NCI-H446 (cell line): ENCODE results near the gene SLC25A6.
"Not testable (repeated sequence)": the region's sequence is repeated elsewhere in the genome, so short reads cannot be mapped to it uniquely, and the experiment has no call there.

Experiments
- DNase-seq, 2 experiments: peaks; one replicate each; lab custom pipeline; 2025; lab: John Stamatoyannopoulos, UW

SLC25A6 gene

DNA sequence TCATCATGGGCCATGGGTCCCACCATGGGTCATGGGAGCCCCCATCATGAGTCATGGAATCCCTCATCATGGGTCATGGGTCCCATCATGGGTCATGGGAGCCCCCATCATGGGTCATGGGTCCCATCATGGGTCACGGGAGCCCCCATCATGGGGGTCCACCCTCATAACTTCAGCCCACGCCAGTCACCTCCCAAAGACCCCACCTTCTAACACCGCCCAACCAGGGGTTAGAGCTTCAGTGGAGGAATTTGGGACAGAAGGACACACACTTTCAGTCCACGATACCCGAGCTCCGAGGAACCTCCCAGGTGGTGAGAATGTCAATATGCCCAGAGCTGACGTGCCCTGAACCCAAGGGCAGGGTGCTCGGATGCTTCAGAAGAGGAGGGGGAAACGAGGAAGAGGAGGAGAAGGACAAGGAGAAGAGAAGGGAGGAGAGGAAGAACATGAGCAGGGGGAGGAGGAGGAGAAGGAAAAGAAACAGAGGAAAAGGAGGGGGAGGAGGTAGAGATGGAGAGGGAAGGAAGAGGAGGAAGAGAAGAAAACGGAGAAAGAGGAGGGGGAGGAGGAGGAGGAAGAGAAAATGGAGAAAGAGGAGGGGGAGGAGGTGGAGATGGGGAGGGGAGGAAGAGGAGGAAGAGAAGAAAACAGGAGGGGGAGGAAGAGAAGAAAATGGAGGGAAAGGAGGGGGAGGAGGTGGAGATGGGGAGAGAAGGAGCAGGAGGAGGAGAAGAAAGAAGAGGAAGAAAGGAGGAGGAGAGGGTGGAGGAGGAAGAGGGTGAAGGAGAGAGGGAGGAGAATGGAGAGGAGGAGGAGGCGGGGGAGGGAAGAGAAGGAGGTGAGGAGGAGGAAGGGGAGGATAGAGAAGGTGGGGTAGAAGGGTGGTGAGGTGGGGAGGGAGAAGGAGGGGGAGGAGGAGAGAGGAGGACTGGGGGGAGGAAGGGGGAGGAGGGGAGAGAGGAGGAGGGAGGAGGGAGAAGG, 37.6 kb downstream of the SLC25A6 start:
- no peak for DNase-seq

- no peak for DNase-seq
Measured at GRCh38 chrX:1351981-1352714, 39.8 kb downstream of the SLC25A6 start.

GRCh38 chrX:1349606-1350005, 42.3 kb downstream of the SLC25A6 start:
- DNase-seq = not testable (repeated sequence)

- no peak for DNase-seq
Measured at GRCh38 chrX:1341545-1342184, 50.2 kb downstream of the SLC25A6 start.

DNA sequence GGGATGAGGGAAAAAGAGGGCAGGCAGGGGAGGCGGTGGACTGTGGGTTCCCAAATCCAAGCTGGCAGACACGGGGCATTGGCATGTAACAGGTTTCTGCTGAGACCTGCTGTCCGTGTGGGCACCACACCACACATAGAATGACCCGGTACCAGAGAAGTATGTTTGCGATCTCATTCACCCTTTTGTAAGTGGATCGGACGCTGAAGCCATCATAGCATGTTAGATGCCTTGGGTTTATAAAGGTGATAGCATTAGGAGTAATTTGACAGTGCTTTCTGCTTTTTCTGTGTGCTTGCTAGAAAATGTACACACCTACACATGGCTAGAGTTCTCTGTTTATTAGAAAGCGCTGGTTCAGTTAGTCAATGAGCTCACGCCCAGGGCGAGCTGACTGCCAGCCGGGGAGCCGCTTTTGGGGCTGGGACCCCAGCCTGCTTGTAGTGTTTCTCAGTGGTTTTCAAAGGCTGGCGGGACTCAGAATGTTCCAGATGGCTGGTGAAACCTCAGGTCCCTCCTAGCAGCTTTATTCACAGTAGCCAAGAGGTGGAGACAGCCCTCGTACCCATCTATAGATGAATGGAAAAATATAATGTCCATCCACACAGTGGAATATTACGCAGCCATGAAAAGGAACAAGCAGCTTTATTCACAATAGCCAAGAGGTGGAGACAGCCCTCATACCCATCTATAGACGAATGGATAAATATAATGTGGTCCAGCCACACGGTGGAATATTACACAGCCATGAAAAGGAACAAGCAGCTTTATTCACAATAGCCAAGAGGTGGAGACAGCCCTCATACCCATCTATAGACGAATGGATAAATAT, 54.7 kb downstream of the SLC25A6 start:
- no peak for DNase-seq

DNA sequence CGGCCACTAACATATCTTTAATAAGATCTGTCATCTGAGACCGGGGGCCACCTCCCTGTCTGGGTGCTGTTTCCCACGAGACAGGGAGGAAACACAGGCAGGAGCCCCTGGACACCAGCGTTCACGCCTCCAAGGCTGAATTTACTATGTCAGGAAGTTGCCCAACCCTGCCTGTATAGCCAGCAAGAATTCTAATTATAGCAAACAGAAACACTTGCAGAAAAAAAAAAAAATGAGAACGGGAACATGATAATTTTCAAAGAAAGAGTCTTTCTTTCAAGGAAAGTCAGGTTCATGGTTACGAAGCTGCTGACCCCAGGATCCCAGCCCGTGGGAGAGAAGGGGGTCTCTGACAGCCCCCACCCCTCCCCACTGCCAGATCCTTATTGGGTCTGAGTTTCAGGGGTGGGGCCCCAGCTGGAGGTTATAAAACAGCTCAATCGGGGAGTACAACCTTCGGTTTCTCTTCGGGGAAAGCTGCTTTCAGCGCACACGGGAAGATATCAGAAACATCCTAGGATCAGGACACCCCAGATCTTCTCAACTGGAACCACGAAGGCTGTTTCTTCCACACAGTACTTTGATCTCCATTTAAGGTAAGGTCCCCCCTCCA, 55.5 kb downstream of the SLC25A6 start, which contains the start of gene IL3RA:
Gene IL3RA, plus strand, starts transcription at position 455 of the 613 bp plus-strand sequence. CDS start 4,981 bp downstream, outside the sequence.
- no peak for DNase-seq
